Stimulated activated CD8-positive, alpha-beta memory T cell treated with anti-CD3 and anti-CD28 coated beads, Interleukin-4, amount 100 ng/mL, for 1 hour (primary cell): ENCODE measurements around the gene GNL1.

Experiments used
- DNase-seq, 2 donors: peaks; one replicate each; pipeline ENCODE4 v3.0.0-alpha.2; 2020; ENCODE audit warnings: low read depth in 2 of 2, low spot score in 1 of 2

GNL1 gene, protein sequence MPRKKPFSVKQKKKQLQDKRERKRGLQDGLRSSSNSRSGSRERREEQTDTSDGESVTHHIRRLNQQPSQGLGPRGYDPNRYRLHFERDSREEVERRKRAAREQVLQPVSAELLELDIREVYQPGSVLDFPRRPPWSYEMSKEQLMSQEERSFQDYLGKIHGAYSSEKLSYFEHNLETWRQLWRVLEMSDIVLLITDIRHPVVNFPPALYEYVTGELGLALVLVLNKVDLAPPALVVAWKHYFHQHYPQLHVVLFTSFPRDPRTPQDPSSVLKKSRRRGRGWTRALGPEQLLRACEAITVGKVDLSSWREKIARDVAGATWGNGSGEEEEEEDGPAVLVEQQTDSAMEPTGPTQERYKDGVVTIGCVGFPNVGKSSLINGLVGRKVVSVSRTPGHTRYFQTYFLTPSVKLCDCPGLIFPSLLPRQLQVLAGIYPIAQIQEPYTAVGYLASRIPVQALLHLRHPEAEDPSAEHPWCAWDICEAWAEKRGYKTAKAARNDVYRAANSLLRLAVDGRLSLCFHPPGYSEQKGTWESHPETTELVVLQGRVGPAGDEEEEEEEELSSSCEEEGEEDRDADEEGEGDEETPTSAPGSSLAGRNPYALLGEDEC

DNA sequence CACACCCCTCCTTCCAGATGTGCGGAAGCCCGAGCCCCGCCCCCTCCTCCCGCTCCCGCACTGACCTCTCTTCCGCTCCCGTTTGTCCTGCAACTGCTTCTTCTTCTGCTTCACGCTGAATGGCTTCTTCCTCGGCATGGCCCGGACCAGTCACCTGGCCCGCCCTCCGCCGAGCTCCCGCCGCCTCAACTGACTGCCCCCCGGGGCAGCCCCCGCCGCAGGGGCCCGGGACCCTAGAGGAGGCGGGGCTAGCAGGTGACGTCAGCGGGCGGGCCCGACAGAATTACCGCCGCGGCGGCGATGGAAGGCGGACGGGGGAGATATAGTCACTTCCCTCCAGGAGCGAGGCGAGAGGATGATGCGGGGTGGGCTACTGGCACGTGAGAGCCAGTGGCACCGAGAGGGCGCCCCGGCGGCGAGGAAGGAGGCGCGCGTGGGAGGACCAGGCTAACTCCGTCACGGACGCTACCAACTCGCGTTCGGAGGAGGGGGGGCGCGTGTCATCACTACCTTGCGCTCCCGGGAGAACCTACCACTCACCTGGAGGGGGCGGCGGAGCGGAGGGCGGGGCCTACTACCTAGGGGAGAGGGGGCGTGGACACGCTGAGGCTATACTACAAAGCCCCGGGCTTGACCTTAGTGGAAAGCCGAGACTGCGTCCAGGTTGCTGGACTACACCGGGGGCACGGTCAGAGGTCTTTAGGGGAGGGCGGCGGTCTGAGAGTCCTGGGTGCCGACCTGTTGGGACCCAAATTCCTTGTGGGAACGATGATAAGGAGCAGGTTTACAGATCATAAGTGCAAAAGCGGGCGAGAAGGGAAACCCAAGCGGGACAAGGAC lies at the start of gene GNL1:
Gene GNL1 (minus strand): TSS at position 424 of the 840 bp plus-strand sequence. CDS start 286 bp downstream, at position 138.
- DNase-seq: peak; percentile 97 to 99

DNA sequence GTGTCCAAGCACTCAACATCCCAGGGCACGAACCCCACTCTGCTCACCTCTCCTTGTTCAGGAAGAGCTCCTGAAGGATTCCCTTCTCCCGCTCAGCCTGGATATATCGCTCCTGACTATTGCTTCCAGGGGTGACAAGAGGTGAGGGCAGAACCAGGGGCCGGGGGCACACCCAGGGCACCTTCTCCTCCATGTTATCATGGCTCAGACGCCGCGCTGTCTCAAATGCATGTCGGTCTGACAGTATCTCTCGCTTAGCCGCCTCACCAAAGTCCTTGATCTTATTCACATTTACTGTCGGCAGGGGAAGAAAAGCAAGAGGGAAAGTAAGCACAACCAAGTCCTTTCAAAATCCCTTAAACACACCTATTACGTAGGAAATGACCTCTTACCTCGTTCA lies 47.7 kb upstream of the GNL1 start:
- DNase-seq: no peak

DNA sequence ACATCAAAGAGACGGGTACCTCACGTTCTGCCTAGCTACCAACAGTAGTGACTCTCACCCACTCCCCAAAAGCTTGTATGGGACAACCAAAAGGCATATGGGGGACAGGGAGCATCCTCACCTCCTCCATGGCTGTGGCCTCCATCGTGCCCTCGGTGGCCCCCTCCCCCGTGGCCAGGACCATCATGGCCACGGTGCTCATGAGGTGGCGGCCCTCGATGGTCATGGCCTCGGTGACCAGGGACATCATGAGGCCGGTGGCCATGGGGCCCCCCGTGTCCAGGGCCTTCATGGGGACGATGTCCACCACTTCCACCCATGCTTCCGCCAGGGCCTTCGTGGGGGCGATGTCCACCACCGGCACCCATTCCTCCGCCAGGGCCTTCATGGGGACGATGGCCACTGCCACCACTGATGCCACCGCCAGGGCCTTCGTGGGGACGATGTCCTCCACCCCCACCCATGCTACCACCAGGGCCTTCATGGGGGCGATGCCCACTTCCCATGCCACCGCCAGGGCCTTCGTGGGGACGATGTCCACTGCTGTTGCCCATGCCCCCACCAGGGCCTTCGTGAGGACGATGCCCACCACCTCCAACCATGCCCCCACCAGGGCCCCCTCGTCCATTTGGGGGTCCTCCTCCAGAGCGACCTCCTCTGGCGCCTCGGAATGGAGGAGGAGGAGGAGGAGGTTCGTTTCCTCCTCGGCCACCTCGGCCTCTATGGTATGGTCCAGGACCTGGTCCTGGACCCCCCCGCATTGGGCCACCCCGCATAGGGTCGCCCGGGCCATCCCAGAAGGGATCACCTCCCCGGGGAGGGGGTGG lies 45.7 kb upstream of the GNL1 start:
- DNase-seq: no peak

DNA sequence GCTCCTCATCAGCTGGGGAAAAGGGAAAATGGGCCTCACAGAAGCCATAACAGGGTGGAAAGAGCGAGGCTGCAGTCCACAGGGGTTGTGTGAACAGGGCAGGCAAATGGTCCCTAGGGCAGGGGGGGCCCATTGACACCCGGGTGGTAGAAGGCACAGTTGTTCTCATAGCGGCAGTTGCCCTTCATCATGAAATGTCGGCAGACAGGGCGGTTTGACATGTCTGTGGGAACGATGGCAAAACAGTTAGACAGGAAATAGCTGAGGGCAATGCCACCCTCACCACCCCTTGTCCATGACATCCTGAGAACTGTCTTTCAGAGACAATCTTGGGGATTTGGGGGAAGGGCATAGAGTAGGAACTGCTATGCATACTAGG lies 45.1 kb upstream of the GNL1 start:
- DNase-seq: no peak

DNA sequence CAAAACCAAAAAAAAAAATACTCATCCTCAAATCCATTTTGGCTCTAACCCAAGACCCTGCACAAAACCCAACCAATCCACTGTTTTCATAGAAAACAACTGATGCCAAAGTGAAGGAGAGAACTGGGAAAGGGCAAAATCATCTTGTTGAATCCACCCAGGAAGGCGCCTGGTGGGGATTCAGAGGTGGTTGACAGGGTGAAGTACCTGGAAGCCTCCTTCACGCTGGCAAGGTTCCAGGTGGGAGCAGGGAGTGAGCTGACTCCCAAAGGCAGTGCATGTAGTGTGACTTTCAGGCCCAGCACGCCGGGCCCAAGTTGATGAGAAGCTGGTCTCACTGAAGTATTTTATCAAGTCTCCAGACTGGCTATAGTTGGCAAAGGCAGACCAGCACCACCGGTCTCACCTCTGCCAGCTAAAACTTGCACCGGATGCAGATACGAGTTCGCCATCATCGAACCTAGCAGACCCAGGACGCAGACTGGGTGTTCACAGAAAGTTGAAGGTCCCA lies 44.2 kb upstream of the GNL1 start:
- no peak for DNase-seq

DNA sequence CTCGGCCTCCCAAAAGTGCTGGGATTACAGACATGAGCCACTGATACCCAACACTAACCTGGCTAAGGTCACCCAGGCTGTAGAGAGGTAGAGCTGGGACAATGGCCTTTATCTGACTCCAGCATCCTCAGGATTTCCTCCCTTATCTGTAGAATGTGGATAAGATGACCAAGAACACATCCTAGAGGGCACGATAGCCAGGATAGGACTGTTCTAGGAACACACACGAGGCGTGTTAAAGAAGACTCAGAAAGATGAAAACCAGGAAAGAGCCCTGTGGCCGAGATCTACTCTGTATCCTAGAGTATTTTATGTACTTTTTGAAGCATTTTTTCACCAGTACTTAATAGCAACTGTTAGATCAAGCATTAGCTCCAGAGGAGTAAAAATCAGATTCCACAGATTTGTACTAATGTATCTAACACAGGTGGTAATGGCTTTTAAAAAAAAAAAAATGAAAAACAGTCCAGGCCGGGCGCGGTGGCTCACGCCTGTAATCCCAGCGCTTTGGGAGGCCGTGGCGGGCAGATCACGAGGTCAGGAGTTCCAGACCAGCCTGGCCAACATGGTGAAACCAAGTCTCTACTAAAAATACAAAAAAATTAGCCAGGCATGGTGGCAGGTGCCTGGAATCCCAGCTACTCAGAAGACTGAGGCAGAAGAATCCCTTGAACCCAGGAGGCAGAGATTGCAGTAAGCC lies 43.5 kb upstream of the GNL1 start:
- DNase-seq: no peak

DNA sequence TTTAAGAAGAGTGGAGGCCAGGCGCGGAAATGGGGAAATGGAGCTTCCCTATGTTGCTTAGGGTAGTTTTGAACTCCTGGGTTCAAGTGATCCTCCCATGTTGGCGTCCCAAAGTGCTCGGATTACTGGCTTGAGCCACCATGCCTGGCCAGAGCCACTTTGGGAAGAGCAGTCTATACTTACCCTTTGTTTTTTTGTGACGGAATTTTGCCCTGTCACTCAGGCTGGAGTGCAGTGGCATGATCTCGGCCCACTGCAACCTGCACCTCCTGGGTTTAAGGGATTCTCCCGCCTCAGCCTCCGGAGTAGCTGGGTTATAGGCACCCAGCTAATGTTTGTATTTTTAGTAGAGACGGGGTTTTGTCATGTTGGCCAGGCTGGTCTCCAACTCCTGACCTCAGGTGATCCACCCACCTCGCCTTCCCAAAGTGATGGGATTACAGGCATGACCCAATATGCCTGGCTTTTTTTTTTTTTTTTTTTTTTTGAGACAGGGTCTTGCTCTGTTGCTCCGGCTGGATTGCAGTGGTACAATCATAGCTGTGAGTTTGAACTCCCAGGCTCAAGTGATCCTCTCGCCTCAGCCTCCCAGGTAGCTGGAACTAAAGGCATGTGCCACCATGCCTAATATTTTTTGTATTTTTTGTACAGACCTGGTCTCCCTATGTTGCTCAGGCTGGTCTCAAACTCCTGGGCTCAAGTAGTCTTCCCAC lies 42.8 kb upstream of the GNL1 start:
- no peak for DNase-seq

DNA sequence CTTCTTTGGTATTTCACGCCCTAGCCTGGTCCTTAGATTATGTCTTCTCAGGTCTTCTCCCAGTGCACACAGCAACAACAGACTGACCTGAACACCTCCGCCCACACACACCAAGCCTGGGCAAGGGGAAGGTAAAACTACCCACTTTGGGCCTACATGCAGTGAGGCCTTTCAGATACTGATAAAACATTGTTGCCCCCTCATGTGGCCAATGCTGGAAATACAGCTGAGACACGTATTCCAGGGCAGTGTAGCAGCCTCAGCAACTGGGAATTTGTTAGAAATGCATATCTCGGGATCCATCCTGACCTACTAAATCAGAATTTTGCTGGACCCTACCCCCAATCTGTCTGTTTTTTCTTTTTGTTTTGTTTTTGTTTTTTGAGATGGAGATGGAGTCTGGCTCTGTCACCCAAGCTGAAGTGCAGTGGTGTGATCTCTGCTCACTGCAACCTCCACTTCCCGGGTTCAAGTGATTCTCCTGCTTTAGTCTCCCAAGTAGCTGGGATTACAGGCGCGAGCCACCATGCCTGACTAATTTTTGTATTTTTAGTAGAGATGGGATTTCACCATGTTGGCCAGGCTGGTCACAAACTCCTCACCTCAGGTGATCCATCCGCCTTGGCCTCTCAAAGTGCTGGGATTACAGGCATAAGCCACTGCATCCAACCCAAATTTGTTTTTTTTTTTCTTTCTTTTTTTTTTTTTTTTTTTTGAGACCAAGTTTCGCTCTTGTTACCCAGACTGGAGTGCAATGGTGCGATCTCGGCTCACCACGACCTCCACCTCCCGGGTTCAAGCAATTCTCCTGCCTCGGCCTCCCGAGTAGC lies 41.2 kb upstream of the GNL1 start:
- DNase-seq: peak; percentile 62 to 63

DNA sequence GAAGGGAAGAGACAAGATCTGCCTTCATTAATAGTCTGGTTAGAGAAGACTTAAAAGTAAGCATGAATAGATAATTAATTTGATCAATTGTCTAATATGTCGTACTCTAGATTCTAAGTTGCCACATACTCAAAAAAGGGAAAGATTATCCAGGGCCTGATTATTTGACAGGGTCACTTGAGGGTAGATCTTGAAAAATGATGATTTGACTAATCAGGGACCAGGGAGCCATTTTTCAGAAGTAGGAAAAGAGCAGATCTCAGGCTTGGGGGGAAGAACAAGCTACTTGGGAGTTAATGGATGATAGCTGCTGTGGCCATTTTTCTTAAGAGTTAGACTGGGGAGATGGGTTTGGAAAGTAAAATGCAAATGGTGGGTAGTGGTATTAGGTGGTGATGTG lies 36.0 kb upstream of the GNL1 start:
- no peak for DNase-seq

DNA sequence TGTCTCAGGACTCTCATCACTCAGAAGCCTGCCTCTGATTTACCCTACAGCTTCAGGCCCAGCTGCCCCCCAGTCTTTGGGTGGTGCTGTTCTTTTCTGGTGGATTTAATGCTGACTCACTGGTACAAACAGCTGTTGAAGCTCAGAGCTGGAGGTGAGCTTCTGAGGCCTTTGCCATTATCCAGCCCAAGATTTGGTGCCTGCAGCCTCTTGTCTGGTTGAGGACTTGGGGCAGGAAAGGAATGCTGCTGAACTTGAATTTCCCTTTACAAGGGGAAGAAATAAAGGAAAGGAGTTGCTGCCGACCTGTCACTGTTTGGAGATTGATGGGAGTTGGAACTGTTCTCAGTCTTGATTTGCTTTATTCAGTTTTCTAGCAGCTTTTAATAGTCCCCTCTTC lies 34.7 kb upstream of the GNL1 start:
- no peak for DNase-seq

DNA sequence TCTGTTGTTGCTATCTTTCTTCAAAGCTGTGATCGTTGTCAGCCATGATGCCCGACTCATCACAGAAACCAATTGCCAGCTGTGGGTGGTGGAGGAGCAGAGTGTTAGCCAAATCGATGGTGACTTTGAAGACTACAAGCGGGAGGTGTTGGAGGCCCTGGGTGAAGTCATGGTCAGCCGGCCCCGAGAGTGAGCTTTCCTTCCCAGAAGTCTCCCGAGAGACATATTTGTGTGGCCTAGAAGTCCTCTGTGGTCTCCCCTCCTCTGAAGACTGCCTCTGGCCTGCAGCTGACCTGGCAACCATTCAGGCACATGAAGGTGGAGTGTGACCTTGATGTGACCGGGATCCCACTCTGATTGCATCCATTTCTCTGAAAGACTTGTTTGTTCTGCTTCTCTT lies 34.2 kb upstream of the GNL1 start:
- no peak for DNase-seq

DNA sequence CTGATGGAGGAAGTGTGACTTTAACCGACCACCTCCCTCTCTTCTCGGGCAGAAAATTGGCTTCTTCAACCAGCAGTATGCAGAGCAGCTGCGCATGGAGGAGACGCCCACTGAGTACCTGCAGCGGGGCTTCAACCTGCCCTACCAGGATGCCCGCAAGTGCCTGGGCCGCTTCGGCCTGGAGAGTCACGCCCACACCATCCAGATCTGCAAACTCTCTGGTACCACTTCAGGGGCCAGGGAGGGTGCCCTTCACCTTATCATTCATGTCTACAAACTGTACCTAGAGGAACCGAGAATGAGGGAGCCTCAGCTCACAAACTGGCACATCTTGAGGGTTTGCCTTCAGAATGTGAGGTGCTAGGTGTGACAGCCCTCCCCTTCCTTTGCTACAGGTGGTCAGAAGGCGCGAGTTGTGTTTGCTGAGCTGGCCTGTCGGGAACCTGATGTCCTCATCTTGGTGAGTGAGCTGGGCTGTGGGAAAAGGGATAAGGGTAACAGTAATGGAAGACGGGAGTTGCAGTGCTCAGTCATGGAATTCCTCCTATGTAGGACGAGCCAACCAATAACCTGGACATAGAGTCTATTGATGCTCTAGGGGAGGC lies 33.6 kb upstream of the GNL1 start:
- DNase-seq: no peak

DNA sequence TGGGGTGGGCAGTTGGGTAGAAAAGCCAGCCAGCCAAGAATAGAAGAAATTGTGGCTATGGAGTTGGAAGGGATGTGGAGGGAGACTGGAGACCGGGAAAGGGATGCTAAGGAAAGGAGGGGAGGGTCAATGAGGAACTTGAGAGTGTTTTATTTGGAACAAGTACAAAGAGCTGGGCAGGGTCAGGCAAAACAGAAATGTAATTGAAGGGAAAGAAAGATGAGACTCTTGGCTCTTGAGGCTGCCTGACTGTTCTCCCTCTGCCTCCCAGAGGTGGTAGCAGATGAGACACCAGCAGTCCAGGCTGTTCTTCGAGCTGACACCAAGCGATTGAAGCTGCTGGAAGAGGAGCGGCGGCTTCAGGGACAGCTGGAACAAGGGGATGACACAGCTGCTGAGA lies 27.6 kb upstream of the GNL1 start:
- no peak for DNase-seq

DNA sequence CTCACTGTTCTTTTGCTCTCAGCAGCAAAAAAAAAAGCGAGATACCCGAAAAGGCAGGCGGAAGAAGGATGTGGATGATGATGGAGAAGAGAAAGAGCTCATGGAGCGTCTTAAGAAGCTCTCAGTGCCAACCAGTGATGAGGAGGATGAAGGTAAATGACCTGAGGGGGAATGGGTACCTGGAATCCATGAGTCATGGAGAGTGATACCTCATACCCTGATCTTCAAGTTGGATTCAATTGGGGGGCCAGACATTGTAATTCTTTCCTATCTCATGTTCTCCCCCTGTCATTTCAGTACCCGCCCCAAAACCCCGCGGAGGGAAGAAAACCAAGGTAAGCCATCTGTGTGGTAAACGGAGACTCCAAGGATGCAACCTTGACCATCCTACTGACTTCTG lies 21.8 kb upstream of the GNL1 start:
- DNase-seq: no peak

DNA sequence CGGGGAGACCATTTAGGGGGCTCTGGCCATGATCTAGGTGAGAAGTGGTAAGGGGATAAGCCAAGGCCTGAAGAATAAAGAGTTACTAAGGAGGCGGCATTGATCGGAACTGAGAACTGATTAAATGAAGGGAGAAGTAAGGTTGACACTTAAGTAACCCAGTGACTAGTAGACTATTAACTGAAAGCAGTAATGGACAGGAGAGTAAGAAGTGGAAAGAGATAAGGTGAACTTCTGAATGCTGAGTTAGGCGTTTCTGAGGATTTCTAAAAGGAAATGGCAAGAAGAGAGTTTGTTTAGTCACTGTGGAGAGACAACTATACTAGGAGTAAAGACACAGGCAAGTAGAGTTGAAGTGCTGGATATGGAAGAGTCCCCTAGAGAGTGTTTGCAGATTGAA lies 16.8 kb upstream of the GNL1 start:
- DNase-seq: no peak

DNA sequence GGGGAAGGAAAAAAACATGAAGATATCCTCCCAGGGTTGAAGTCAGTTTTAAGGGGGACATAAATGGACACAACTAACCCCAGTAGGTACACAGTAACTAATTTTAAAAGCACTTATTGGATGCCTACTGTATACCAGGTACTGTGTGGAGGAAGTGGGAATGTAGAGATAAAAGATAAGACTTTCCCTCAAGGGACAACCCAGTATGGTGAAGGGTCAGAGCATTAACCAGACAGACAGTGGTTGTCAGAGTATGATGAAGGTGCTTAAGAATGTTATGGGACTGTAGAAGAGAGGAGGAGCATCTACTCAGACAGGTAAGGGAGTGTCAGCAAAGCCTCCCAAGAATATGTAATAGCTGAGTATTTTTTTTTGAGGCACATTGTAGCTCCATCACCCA lies 15.9 kb upstream of the GNL1 start:
- DNase-seq: no peak

DNA sequence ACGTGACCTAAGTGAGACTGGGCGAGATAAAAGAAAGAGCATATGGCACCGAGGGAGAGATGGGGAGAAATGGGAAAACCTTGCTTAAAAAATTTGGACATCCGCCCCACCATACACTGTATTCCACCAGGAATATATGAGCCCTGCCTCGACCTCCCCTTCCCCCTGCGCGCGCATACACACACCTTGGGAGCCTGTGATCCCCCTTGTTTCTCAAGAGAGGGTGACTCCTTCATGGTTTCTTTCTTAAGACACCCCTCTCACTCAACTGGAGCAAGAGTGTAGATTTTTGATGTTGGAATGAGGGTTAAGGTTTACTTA lies 15.4 kb upstream of the GNL1 start:
- DNase-seq: no peak

DNA sequence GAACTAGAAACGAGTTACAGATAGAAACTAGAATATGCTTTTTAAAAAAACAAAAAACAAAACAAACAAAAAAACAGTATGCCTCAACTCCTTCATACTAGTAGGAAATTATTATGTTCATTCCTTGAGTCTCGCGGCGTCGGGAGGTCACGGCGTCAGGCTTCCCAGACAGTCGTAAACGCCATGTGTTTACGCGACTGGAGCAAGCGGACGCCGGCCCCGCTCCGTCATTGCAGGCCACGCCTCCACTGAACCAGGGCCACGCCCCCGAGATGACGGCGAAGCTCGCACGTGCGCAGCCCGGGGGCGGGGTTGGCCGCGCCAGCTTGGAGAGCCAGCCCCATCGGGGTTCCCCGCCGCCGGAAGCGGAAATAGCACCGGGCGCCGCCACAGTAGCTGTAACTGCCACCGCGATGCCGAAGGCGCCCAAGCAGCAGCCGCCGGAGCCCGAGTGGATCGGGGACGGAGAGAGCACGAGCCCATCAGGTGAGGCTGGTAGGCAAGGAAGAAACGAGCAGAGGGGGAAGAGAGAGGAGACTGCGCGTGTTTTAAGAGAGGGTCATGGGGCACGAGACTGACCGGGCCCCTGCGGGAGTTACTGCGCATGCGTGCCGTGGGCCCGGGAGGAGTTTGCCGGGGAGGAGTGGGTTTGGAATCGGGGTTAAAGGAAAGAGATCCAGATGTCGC lies 14.9 kb upstream of the GNL1 start, which contains the start of gene ABCF1:
Gene ABCF1 (plus strand): TSS at position 368 of the 687 bp plus-strand sequence. CDS start 46 bp downstream, at position 414.
- DNase-seq: peak; percentile 99
